Thymus (tissue), 11 donors: ENCODE measurements around the gene HOXB13. TPM values are rescaled to one million over a fixed set of nuclear protein-coding genes. Genes with fewer than 3 reads are reported as not detected.

Source experiments
- DNase-seq, 9 donors: peaks; one replicate each; pipeline ENCODE4 v3.0.0-alpha.2; 2013; ENCODE audit warnings: low spot score in 9 of 9, low read depth in 6 of 9, missing footprints in 1 of 9
- H3K27ac ChIP-seq, 2 donors: one replicate each; pipeline ENCODE4 v1.5.1; 2013; ENCODE audit warnings: control low read depth in 1 of 2, low read depth in 1 of 2, low read length in 1 of 2, mild to moderate bottlenecking in 1 of 2, moderate library complexity in 1 of 2
- H3K27me3 ChIP-seq, 2 donors: one replicate each; pipeline ENCODE4 v1.5.1; 2013; ENCODE audit warnings: low read length in 1 of 2; ENCODE audit not compliant: control insufficient read depth in 2 of 2, insufficient read depth in 1 of 2
- H3K36me3 ChIP-seq, 2 donors: one replicate each; pipeline ENCODE4 v1.5.1; 2013; ENCODE audit warnings: low read length in 1 of 2, mild to moderate bottlenecking in 1 of 2, moderate library complexity in 1 of 2; ENCODE audit not compliant: control insufficient read depth in 2 of 2, insufficient read depth in 2 of 2
- H3K4me1 ChIP-seq, 2 donors: one replicate each; pipeline ENCODE4 v1.5.1; 2013; ENCODE audit warnings: low read length in 2 of 2; ENCODE audit not compliant: control insufficient read depth in 2 of 2, insufficient read depth in 2 of 2
- H3K4me3 ChIP-seq, 2 donors: one replicate each; pipeline ENCODE4 v1.5.1; 2013; ENCODE audit warnings: low read length in 2 of 2, control low read depth in 1 of 2, mild to moderate bottlenecking in 1 of 2
- H3K9me3 ChIP-seq, 2 donors: one replicate each; pipeline ENCODE4 v1.5.1; 2013; ENCODE audit warnings: low read length in 1 of 2, mild to moderate bottlenecking in 1 of 2; ENCODE audit not compliant: control insufficient read depth in 2 of 2, insufficient read depth in 1 of 2
- WGBS: extraction: QIAGEN DNeasy Blood & Tissue Kit; methylation state at CpG from one replicate; pipeline ENCODE4 v1.1.7; 2013; 5-methylcytosine and 5-hydroxymethylcytosine counted together
- polyA plus RNA-seq: library from polyadenylated mRNA; stranded (reverse); fragments of 200-250 nt; gene quantifications from one replicate; pipeline ENCODE4 v1.2.3, GENCODE V29; 2013
- total RNA-seq: library from RNA; stranded (reverse); fragments of 120-200 nt; gene quantifications from one replicate; pipeline ENCODE4 v1.2.4, GENCODE V29; 2013
- donor health status: healthy.

Gene HOXB13
- total and polyA plus RNA-seq, 2 donors, result 0.24 to 0.32 TPM

DNA sequence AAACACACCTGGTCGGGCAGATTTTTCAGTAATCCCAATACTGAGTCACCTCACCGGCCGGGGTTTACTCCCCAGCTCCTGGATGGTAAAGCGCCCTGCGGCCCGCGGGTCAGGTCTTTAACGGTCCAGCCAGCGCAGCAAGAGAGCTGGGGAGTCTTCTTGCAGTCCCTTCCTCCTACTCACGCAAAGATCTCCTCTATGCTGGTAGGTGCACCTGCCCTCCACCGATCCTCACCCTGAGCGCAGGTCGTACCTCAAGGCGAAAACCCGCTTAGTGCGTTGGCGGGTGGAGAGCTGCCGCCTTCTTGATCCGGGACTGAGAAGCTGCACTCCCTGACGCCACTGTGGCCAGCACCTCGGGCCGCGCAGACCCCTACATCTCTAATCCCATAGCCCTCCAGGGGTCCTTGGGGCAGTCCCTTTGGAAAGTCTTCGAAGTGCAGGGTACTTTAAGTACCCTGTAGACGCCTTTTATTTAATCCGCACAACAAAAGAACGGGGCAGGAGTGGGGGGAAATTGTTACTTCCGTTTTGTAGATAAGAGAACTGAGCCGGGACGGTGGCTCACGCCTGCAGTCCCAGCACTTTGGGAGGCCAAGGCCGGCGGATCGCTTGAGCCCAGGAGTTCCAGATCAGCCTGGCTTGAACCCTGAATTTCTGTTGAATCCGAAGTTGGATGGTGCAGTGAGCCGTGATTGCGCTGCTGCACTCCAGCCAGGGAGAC is 10.4 kb upstream of the HOXB13 start:
- H3K36me3 ChIP-seq, result no peaks in the 10 kb centered on the region
- H3K4me3 ChIP-seq, result no peak overlapping the region
- DNase-seq, result no peak
- peaks cover 0 to 6% of the 10 kb centered on the region in 2 donors for H3K9me3 ChIP-seq
- no peak overlapping the region for H3K27ac ChIP-seq
- peaks cover 74 to 100% of the 10 kb centered on the region in 2 donors for H3K27me3 ChIP-seq
- 7% methylated on average over 37 of the region's 37 CpGs for WGBS
- H3K4me1 ChIP-seq, result no peaks in the 10 kb centered on the region

DNA sequence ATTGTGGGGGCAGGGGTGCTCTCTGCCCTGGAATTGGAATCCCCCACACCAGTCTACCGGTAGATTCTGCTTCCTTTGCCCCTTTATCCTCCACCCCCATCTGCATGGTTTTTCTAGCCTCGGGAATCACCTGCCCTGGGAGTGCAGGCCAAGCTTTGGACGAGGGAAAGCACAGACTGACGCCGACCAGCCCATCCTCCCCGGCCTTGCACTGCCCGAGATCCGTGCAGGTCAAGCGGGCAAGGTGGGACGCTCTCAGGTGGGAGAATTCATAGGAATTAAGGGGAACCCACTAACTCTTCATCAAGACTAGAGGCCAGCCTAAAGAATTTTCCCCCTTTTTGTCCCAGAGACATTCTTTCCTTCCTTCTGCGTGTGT is 9.9 kb upstream of the HOXB13 start:
- WGBS, result 9% methylated on average over 11 of the region's 11 CpGs
- Histone ChIP-seq H3K4me1 (no peaks in the 10 kb centered on the region), H3K4me3 (no peak overlapping the region), H3K27me3 (peaks cover 71 to 100% of the 10 kb centered on the region in 2 donors), H3K9me3 (peaks cover 0 to 7% of the 10 kb centered on the region in 2 donors), H3K36me3 (no peaks in the 10 kb centered on the region), H3K27ac (no peak overlapping the region)
- no peak for DNase-seq

DNA sequence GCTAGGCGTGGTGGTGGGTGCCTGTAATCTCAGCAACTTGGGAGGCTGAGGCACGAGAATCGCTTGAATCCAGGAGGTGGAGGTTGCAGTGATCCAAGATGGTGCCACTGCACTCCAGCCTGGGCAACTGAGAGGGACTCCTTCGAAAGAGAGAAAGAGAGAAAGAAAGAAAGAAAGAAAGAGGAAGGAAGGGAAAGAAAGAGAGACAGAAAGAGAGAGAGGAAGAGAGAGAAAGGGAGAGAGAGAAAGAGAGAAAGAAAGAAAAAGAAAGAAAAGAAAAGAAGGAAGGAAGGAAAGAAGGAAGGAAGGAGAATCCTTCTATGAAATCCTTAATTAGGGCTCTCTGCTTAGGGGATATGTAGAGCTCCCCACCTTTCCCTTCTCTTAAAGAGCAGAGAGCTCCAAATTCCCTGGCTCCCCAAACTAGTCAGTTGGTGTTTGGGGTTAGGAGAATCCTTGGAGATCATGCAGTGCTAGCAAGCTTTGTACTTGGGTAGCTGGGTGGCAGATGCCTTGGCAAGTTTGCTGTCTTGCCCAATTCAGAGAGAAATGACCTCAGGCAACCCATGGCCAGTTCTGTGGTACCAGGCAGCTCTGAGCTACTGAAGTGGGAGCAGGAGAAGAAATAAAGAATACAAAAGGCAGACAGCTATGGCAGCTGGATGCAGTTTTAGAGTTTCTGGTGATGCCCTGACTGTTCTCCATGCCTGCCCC is 8.9 kb upstream of the HOXB13 start:
- no peak overlapping the region for H3K4me3 ChIP-seq
- H3K27me3 ChIP-seq, result peaks cover 76 to 100% of the 10 kb centered on the region in 2 donors
- no peak for DNase-seq
- WGBS, result 67% methylated on average over 4 of the region's 4 CpGs
- no peak overlapping the region for H3K27ac ChIP-seq
- H3K9me3 ChIP-seq, result peaks cover 0 to 14% of the 10 kb centered on the region in 2 donors
- no peaks in the 10 kb centered on the region for H3K36me3 ChIP-seq
- H3K4me1 ChIP-seq, result no peaks in the 10 kb centered on the region

DNA sequence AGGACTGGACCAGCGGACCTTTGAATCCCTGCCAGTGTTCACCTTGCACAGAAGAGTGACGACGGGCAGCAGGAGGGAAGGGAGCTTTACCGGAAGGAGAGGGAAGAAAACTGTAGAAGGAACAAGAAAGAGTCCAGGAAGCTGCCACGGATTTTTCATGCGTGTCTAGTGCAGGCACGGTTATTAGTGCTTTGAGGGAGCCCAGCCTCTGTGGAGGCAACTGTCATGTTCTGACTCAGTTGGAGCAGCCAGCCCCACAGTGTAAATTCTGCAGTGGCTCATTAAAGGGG is 6.5 kb upstream of the HOXB13 start:
- Histone ChIP-seq H3K36me3 (no peaks in the 10 kb centered on the region), H3K27ac (no peak overlapping the region), H3K4me3 (no peak overlapping the region), H3K9me3 (peaks cover 0 to 14% of the 10 kb centered on the region in 2 donors), H3K27me3 (peaks cover 82 to 100% of the 10 kb centered on the region in 2 donors), H3K4me1 (no peaks in the 10 kb centered on the region)
- no peak for DNase-seq
- WGBS, result 7% methylated on average over 7 of the region's 7 CpGs

DNA sequence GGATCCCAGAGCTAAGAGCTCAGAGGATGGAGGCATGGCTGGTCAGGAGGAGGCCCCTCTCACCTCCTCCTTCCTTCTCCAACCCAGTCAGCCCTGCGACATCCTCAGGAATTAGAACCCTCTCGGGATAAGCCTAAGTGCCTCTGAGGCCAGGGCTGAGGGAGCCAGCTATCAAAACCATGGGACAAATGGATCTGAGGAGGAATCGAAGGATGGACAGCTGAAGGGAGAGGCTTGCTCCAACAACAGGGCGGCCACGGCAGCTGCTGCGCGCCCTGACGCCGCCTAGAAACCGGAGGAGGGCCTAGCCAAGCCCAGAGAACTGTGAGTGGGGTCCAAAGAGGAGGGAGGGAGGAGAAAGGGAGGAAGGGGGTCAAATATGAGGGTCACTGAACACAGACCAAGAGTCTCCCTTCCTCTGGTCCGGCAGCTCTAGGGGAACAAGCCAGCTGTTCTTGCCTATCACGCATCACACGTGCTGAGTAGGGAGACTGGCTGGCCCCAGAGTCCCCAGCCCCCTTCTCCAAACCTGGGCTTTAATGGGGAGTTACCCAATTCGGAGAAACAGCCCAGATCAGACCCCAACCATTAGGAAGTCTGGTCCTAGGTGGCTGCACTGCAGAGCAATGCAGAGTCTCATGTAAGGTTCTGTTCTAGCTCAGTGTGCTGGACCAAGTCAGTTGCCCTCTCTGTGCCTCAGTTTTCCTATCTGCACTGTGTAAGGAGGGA is 5.9 kb upstream of the HOXB13 start:
- 11% methylated on average over 14 of the region's 14 CpGs for WGBS
- Histone ChIP-seq H3K4me3 (no peak overlapping the region), H3K9me3 (peaks cover 0 to 14% of the 10 kb centered on the region in 2 donors), H3K4me1 (no peaks in the 10 kb centered on the region), H3K27ac (no peak overlapping the region), H3K27me3 (peaks cover 82 to 100% of the 10 kb centered on the region in 2 donors), H3K36me3 (no peaks in the 10 kb centered on the region)
- no peak for DNase-seq

DNA sequence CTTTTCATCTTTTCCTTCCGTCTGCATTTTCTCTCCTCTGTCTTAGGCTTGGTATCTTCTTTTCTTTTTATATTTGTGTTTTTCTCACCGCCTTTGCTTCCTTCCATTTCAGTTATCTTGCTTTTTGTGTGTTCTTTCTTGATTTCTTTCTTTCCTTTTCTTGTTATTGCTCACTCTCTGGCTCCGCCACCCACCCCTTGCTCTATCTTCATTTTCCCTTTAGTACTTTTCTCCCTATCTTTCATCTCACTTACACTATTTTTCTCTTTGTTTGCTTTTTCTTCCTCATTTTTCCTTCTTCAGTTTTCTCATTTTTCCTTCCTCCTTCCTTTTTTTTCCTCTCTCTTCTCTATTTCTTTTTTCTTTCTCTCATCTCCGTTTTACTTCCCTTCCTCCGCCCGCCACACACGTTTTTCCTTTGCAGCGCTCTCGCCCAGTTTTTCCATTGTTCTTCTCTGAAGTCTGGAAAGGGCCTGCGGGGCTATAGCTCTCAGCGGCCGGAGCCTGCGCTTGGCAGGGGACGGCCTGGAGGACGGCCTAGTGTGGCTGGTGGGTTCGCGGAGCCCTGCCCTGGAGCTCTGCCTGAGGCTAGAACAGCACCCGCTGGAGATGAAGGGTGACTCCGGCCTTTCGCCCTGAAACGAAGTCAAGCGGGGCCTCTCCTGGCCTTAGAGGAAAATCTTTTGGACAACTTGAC is 5.2 kb upstream of the HOXB13 start:
- H3K36me3 ChIP-seq, result no peaks in the 10 kb centered on the region
- H3K4me1 ChIP-seq, result no peaks in the 10 kb centered on the region
- H3K4me3 ChIP-seq, result no peak overlapping the region
- DNase-seq, result no peak
- H3K27ac ChIP-seq, result no peak overlapping the region
- H3K27me3 ChIP-seq, result peaks cover 84 to 100% of the 10 kb centered on the region in 2 donors
- 17% methylated on average over 22 of the region's 22 CpGs for WGBS
- H3K9me3 ChIP-seq, result peaks cover 0 to 11% of the 10 kb centered on the region in 2 donors

DNA sequence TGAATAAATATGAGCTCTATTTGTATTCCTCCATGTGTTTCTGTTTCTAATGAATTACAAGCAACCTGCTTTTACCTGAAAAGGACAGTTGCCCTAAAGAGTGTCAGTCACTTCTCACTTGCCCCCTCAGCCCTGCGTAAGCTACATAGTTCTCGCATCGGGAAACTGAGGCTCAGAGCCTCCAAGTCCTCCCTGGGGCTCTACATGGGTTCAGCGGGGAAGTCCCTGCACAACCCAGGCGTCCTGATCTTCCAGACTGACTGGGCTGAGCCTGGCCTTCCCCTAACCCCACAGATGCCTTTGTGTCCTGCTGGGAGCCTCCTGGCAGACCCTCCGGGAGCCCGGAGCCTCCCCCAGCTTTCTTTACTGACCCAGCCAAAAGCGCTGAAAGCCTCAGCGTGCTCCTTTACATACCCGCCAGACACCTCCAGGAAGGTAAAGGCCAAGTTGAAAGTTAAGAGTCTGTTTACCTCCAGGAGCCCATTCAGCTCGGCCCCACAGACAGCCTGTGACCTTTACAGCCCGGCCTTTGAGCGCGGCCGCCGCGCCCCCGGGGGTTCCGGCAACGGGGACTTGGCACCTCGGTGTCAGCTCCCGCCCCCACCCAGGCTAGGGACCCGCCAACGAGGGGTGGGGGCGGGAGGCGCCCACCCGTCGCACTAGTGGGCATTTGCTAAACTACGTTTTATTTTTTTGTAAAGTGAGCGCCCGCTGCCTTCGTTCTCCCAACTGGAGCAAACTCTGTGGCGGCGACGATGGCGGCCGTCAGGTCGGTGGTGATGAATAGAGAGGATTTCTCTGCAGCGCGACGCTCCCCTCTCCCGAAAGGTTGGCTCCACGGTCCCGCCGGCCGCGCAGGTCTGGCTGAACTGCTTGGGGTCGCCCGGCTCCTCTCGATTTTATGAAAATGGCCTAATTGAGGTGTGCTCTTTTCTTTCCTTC is 4.4 kb upstream of the HOXB13 start:
- no peaks in the 10 kb centered on the region for H3K36me3 ChIP-seq
- peaks cover under 1 to 8% of the 10 kb centered on the region in 2 donors for H3K9me3 ChIP-seq
- H3K27me3 ChIP-seq, result peaks cover 84 to 100% of the 10 kb centered on the region in 2 donors
- no peak overlapping the region for H3K27ac ChIP-seq
- DNase-seq, result no peak
- 6% methylated on average over 50 of the region's 50 CpGs for WGBS
- H3K4me3 ChIP-seq, result no peak overlapping the region
- peaks cover 0 to 3% of the 10 kb centered on the region in 2 donors for H3K4me1 ChIP-seq

DNA sequence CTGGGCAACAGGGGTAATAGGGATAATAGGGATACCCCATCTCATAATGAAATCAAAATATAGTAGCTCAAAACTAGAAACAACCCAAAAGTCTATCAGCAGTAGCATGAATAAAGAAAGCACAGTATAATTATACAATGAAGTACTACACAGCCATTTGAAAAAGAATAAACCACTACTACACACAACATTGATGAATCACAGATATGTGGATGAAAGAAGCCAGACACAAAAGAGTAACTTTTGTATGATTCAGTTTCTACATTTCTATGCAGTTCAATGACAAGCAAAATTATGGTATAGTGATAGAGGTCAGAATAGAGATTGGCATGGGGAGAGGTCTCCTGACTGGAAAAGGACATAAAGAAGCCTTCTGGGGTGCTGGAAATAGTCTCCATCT is 2.8 kb upstream of the HOXB13 start:
- Histone ChIP-seq H3K27me3 (peaks cover 87 to 100% of the 10 kb centered on the region in 2 donors), H3K9me3 (peaks cover 1 to 8% of the 10 kb centered on the region in 2 donors), H3K36me3 (no peaks in the 10 kb centered on the region), H3K27ac (no peak overlapping the region), H3K4me3 (no peak overlapping the region), H3K4me1 (peaks cover 0 to 3% of the 10 kb centered on the region in 2 donors)
- DNase-seq, result no peak
